Liver (tissue), 9 donors: ENCODE data around the gene COX10. TPM values are rescaled to one million over a fixed set of nuclear protein-coding genes. Genes with fewer than 3 reads are reported as not detected.

Source experiments
- DNase-seq: peaks from one replicate; pipeline ENCODE4 v3.0.0-alpha.2; 2017; ENCODE audit warnings: low spot score
- H3K27ac ChIP-seq, 2 donors: one replicate each; pipeline ENCODE4 v1.7.0; 2013; ENCODE audit warnings: inconsistent platforms in 2 of 2, low read length in 2 of 2, control low read depth in 1 of 2, low read depth in 1 of 2, mild to moderate bottlenecking in 1 of 2
- H3K27me3 ChIP-seq, 4 donors: one replicate each; pipeline versions ENCODE4 v1.6.1 to v1.7.0; 2013; ENCODE audit warnings: low read length in 3 of 4, inconsistent platforms in 1 of 4, mild to moderate bottlenecking in 1 of 4, moderate library complexity in 1 of 4; ENCODE audit not compliant: control insufficient read depth in 4 of 4, insufficient read depth in 4 of 4
- H3K36me3 ChIP-seq, 4 donors: one replicate each; pipeline versions ENCODE4 v1.6.1 to v1.7.0; 2013; ENCODE audit warnings: low read length in 3 of 4, mild to moderate bottlenecking in 3 of 4, low read depth in 1 of 4, moderate library complexity in 1 of 4; ENCODE audit not compliant: control insufficient read depth in 4 of 4, insufficient read depth in 3 of 4
- H3K4me1 ChIP-seq, 4 donors: one replicate each; pipeline versions ENCODE4 v1.6.1 to v1.7.0; 2013; ENCODE audit warnings: low read length in 3 of 4, mild to moderate bottlenecking in 3 of 4, moderate library complexity in 1 of 4; ENCODE audit not compliant: control insufficient read depth in 4 of 4, insufficient read depth in 4 of 4
- H3K4me3 ChIP-seq, 3 donors: one replicate each; pipeline versions ENCODE4 v1.6.1 to v1.7.0; 2013; ENCODE audit warnings: low read length in 3 of 3, control low read depth in 1 of 3, low read depth in 1 of 3, mild to moderate bottlenecking in 1 of 3
- H3K9ac ChIP-seq, 2 donors: one replicate each; pipeline ENCODE4 v1.7.0; 2013; ENCODE audit warnings: low read length in 2 of 2, mild to moderate bottlenecking in 2 of 2, moderate library complexity in 2 of 2, control low read depth in 1 of 2, low read depth in 1 of 2
- H3K9me3 ChIP-seq, 4 donors: one replicate each; pipeline versions ENCODE4 v1.6.1 to v1.7.0; 2013; ENCODE audit warnings: low read length in 3 of 4; ENCODE audit not compliant: control insufficient read depth in 4 of 4
- FOXA1 ChIP-seq: IDR thresholded peaks from 2 replicates; pipeline ENCODE4 v1.6.1; 2016; ENCODE audit warnings: antibody characterized with exemption
- FOXA2 ChIP-seq: IDR thresholded peaks from 2 replicates; pipeline ENCODE4 v1.6.1; 2016; ENCODE audit warnings: antibody characterized with exemption
- GABPA ChIP-seq, 2 donors: IDR thresholded peaks in 1 of 2; conservative IDR thresholded peaks in 1 of 2; 2 replicates each; pipeline ENCODE4 v1.6.1; 2016; ENCODE audit warnings: antibody characterized with exemption in 2 of 2, mild to moderate bottlenecking in 1 of 2, moderate library complexity in 1 of 2
- HNF4A ChIP-seq, 2 donors: conservative IDR thresholded peaks; 2 replicates each; pipeline ENCODE4 v1.6.1; 2016; ENCODE audit warnings: antibody characterized with exemption in 2 of 2, mild to moderate bottlenecking in 2 of 2
- HNF4G ChIP-seq: IDR thresholded peaks from 2 replicates; pipeline ENCODE4 v1.6.1; 2016; ENCODE audit warnings: antibody characterized with exemption
- REST ChIP-seq: IDR thresholded peaks from 2 replicates; pipeline ENCODE4 v1.6.1; 2016; ENCODE audit warnings: antibody characterized with exemption, mild to moderate bottlenecking
- RXRA ChIP-seq, 2 donors: IDR thresholded peaks; 2 replicates each; pipeline ENCODE4 v1.6.1; 2017 to 2018; ENCODE audit warnings: antibody characterized with exemption in 2 of 2, mild to moderate bottlenecking in 1 of 2
- TAF1 ChIP-seq: conservative IDR thresholded peaks from 2 replicates; pipeline ENCODE4 v1.6.1; 2016; ENCODE audit warnings: antibody characterized with exemption, mild to moderate bottlenecking
- YY1 ChIP-seq: IDR thresholded peaks from 2 replicates; pipeline ENCODE4 v1.6.1; 2016; ENCODE audit warnings: antibody characterized with exemption, mild to moderate bottlenecking
- WGBS: extraction: QIAGEN DNeasy Blood & Tissue Kit; methylation state at CpG from one replicate; pipeline ENCODE4 v1.1.7; 2013; 5-methylcytosine and 5-hydroxymethylcytosine counted together
- polyA plus RNA-seq, 2 donors: library from polyadenylated mRNA; stranded (reverse) in 1 of 2; unstranded in 1 of 2; fragments of 200-250 nt in 1 of 2; fragments of >200 nt in 1 of 2; fragmentation: Nextera tagmentation in 1 of 2; extraction: Ambion mirVana in 1 of 2; gene quantifications; one replicate each; pipeline versions ENCODE4 v1.2.1 to v1.2.3, GENCODE V29; 2013 to 2015
- total RNA-seq, 2 donors: library from RNA; depleted of rRNA; stranded (reverse); fragments of >200 nt; gene quantifications; one replicate each; pipeline ENCODE4 v1.2.3, GENCODE V29; 2014
- TF ChIP-seq, protein P1 (sequence below): IDR thresholded peaks from 2 replicates; pipeline ENCODE4 v1.6.1; 2016; ENCODE audit warnings: antibody characterized with exemption
- TF ChIP-seq, protein P2 (sequence below): IDR thresholded peaks from 2 replicates; pipeline ENCODE4 v1.6.1; 2016; ENCODE audit warnings: antibody characterized with exemption
- TF ChIP-seq, protein P3 (sequence below): IDR thresholded peaks from 2 replicates; pipeline ENCODE4 v1.6.1; 2016; ENCODE audit warnings: antibody characterized with exemption
- donor health status: healthy.
- donor health status: healthy.
- donor health status: healthy.
- donor health status: healthy.
- donor health status: healthy.

COX10 gene
- total and polyA plus RNA-seq, 4 donors, result 7.0 to 15.1 (median 8.7) TPM

DNA sequence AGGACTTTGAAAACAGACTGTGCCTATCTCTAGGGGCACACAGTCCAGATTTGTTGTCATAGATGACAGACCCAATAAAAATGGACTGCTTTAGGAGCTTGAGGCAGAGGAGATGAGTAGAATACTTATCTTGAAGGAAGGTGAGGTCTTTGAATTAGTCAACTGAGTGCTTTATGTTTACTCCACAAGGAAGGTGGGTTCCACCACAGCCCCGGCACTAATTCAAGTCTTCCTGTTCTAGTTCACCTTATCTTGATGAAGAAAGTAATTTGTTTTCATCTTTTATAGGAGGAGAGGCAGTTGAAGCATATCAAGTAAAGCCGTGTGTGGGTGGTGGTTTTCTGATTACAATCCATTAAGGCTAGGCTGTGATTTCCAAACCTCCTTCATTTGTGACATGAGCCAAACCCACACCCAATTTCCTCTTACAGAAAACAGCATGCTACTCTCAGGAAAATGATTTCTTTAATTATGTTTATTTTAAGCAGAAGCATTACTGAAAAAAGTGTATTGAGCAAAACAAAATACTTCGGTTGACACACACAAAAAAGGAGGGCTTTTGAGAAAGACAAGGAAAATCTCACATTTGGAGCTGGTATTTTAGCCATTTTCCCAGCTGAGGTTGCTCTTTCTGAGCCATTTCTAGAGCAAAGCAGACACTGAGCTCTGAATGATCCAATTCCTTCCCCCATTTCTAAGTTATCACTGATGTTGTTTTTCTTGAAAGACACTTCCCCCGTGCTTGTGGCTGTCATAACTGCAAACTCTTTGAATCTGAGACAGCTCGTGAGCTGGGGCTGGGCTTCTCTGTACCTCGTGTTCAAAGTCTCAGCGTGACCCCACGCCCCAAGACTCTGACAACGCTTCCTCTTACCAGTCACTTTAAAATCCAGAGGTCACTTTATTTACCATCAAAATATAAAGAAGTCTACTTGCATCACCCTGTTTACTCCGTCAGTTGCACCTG, 132.0 kb downstream of the COX10 start:
- H3K4me1 ChIP-seq, result peaks cover 2 to 10% (median 6%) of the 10 kb centered on the region in 4 donors
- peaks cover 0 to 5% (median 0%) of the 10 kb centered on the region in 4 donors for H3K36me3 ChIP-seq
- WGBS, result 70% methylated on average over 10 of the region's 10 CpGs
- TF ChIP-seq, protein P1, sequence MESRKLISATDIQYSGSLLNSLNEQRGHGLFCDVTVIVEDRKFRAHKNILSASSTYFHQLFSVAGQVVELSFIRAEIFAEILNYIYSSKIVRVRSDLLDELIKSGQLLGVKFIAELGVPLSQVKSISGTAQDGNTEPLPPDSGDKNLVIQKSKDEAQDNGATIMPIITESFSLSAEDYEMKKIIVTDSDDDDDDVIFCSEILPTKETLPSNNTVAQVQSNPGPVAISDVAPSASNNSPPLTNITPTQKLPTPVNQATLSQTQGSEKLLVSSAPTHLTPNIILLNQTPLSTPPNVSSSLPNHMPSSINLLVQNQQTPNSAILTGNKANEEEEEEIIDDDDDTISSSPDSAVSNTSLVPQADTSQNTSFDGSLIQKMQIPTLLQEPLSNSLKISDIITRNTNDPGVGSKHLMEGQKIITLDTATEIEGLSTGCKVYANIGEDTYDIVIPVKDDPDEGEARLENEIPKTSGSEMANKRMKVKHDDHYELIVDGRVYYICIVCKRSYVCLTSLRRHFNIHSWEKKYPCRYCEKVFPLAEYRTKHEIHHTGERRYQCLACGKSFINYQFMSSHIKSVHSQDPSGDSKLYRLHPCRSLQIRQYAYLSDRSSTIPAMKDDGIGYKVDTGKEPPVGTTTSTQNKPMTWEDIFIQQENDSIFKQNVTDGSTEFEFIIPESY, result no peak
- TF ChIP-seq, protein P2, sequence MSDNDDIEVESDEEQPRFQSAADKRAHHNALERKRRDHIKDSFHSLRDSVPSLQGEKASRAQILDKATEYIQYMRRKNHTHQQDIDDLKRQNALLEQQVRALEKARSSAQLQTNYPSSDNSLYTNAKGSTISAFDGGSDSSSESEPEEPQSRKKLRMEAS, result no peak
- TF ChIP-seq GABPA (IDR thresholded peaks at IDR 0.05 in 1 of 2, conservative IDR thresholded peaks at IDR 0.05 in 1 of 2), result no peak
- no peak overlapping the region for H3K4me3 ChIP-seq
- H3K27ac ChIP-seq, result no peak overlapping the region
- no peak for DNase-seq
- H3K27me3 ChIP-seq, result no peaks in the 10 kb centered on the region
- no peak overlapping the region for H3K9ac ChIP-seq
- no peaks in the 10 kb centered on the region for H3K9me3 ChIP-seq

GRCh38 chr17:14201988-14202380, 132.7 kb downstream of the COX10 start:
- H3K9ac ChIP-seq, result no peak overlapping the region
- no peak for DNase-seq
- TF ChIP-seq REST (no peak), RXRA (IDR thresholded peaks at IDR 0.05) (no peak), HNF4A (conservative IDR thresholded peaks at IDR 0.05) (no peak), YY1 (no peak), FOXA1 (no peak), HNF4G (no peak), TAF1 (no peak), FOXA2 (no peak)
- TF ChIP-seq, protein P3, sequence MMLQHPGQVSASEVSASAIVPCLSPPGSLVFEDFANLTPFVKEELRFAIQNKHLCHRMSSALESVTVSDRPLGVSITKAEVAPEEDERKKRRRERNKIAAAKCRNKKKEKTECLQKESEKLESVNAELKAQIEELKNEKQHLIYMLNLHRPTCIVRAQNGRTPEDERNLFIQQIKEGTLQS, result no peak
- TF ChIP-seq, protein P2, result no peak
- TF ChIP-seq, protein P1, result no peak
- no peaks in the 10 kb centered on the region for H3K27me3 ChIP-seq
- no peak overlapping the region for H3K27ac ChIP-seq
- peaks cover 2 to 13% (median 7%) of the 10 kb centered on the region in 4 donors for H3K4me1 ChIP-seq
- H3K9me3 ChIP-seq, result no peaks in the 10 kb centered on the region
- no peak overlapping the region for H3K4me3 ChIP-seq
- H3K36me3 ChIP-seq, result peaks cover 0 to 5% (median 0%) of the 10 kb centered on the region in 4 donors
- 97% methylated on average over 4 of the region's 4 CpGs for WGBS
